ENCODE results near the gene HDAC10.

HDAC10 gene

DNA sequence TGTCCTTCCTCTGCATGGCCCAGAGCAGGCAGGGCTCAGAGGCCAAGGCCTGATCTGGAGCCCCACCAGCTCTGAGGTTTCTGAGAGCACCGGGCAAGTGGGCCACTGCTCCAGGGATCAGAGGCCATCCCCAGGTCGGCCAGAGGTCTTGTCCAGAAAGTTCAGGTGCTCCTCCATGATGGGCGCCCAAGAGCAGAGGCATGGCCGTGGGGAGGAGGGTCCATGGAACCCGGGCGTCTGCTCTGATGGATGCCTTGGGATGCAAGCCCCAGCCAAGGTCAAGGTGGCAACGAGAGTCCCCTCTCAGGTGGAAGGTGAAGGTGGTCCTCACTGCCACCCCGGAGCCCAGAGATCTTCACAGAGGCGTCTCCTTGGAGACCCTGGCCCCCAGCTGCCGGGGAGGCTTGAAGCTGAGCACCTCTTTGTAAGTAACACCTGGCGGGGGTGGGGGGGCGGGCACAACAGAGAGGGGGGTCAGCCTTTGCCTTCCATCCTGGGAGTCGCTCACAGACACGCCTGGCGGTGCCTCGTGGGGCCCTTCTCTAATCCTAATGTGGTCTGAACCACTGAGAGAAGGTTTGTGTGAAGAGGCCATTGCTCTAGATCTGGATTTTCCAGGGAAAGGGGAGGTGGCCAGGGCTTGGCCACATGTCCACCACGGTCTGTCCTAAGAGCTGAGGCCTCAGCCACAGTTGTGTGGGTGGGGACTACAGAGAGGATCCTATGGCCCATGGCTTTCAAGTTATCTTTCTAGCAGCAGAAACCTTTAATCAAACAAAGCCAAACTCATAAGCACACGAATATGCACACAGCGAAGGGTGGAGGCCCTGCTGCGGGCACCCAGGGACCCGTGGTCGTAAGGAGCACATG lies 2.2 kb upstream of the HDAC10 start:
- no peak for DNase-seq

GRCh38 chr22:50252082-50253045 lies 1.3 kb upstream of the HDAC10 start:
- DNase-seq = peak; percentile 75

GRCh38 chr22:50251477-50252081 lies 514 bp upstream of the HDAC10 start:
- no peak for DNase-seq

GRCh38 chr22:50250249-50250554 lies 863 bp downstream of the HDAC10 start:
- no peak for DNase-seq

GRCh38 chr22:50249341-50250248 lies 1.5 kb downstream of the HDAC10 start:
- no peak for DNase-seq

DNA sequence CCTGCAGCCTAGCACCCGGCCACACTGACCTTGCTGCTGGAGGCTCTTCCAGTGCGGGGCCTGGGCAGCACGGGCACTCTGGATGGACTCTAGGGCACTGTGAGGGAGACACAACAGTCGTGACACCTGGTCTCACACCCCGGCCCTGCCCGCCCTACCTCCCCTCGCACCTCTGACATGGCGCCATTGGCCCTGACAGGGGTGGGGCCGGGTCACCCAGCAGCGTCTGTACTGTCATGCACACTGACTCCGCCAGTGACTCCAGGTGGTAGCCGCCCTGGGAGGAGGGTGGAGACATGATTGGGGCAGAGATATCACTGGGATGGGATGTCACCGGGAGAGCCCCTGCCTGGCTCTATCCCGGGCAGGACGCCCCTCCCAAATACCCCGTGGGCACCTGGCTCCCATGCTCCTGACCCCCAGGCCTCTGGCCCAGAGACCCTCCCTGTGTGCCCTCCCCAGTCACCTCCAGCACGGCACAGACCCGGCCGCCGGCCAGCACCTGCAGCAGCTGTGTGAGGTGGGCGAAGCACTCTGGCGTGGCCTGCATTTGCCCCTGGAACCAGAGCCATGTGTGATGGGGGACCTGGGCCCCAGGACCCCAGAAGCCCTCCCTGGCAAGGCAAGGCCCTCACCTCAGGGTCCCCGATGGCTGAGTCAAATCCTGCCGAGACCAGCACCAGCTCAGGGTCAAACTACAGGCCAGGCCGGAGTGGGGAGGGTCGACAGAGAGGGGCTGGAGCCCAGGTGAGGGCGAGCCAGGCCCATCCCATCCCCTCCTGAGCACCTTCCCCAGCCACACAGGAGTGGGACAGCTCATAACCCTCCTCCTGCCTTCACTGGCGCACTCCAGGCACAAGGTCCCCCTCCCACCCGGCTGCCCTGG lies 2.6 kb downstream of the HDAC10 start:
- no peak for DNase-seq

DNA sequence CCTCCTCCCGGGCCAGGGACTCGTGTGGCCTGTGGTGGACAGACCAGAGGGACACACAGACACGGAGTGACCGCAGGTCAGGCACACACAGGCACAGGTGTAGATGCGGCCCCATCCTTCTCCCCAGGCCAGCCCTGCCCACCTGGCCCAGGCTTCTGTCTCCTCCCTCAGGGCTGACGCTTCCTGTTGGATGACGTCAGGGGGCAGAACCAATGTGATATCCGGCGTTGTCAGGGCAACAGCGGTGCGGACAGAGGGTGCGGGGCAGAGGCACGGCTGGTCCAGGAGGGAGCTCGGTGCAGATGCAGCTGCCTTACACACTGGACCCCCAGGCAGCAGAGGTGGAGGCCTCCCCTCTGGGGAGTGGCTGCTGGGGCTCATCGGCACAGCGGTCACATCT lies 3.3 kb downstream of the HDAC10 start:
- peak; percentile 51 for DNase-seq

- no peak for DNase-seq
These were observed 4.6 kb downstream of the HDAC10 start for GRCh38 chr22:50246242-50247175.

DNA sequence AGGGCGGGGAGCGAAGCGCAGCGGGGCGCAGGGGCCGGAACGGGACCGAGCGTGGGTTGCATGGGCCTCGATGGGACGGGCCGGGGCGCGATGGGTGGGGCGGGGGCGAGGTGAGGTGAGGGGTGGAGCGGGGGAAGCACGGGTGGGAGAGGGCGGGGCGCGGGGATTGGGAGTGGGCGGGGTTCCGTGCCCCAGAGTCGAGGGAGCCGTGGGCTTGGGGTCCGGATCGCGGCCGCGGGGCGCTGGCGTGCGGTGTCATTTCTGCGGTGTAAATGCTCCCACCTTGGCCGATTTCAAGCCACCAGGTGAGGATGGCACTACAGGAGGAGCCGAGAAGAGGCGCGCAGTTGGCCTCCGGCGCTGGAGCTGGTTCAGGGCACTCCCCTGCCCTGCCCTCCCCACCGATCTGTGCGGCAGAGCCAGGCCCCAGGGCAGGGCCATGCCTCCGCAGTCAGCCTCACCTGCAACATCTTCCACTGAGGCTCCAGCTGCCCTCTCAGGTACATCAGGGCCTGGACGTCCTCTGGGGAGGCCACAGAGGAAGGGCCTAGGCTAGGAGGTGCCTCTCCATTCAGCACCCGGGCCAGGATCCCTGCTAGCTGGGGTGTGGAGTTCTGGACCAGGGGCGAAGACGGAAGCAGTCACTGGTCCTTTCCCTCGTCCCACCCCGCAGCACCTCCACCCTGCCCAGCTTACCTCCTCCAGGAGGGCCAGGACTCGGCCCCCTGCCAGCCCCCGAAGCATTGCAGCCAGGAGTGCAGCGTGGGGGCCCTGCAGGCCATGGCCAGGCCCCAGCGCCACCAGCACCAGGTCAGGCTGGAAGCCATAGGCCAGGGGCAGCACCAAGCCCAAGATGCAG lies 5.6 kb downstream of the HDAC10 start:
- DNase-seq = no peak

- peak; percentile 93 for DNase-seq
These were observed 6.4 kb downstream of the HDAC10 start, which contains the start of gene TUBGCP6 for GRCh38 chr22:50244420-50245213. Gene TUBGCP6, minus strand, starts transcription at chr22:50245023. Its CDS starts 564 bp downstream, at chr22:50244459.

DNA sequence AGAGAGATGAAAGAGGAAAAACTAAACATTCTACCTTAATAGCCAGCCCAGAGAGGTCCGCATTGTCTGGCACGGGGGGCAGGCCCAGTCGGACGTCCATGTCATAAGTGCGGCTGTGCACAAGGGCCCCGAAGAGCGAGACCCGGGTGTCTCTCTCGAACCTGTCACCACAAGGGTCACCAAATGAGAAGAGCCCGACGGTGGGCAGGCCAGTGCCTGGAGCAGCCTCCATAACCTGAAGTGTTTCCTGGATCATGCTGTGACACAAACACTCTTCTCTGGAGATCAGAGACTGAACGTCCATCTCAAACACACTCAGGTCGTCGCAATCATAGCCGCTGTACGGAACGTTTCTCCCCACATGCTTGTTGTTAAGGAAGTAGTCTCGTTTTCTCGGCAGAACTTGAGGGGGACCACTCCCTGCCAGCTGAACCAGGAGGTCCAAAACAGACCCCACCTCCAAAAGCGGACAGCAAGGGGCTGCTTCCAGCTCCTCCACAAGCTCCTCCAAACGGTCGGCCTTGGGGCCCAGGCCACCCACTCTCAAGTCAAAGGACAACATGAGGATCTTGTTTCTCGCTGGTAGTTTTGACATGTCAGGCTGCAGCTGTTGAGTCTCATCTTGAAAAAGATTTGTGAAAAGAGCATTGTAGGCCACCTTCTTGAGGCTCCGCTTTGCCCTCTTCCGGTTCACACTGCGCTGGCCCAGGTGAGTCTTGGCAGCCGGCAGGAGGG lies 7.2 kb downstream of the HDAC10 start:
- DNase-seq = no peak

GRCh38 chr22:50242406-50242949 lies 8.6 kb downstream of the HDAC10 start:
- no peak for DNase-seq

GRCh38 chr22:50238755-50239154 lies 12.3 kb downstream of the HDAC10 start:
- DNase-seq = no peak

DNA sequence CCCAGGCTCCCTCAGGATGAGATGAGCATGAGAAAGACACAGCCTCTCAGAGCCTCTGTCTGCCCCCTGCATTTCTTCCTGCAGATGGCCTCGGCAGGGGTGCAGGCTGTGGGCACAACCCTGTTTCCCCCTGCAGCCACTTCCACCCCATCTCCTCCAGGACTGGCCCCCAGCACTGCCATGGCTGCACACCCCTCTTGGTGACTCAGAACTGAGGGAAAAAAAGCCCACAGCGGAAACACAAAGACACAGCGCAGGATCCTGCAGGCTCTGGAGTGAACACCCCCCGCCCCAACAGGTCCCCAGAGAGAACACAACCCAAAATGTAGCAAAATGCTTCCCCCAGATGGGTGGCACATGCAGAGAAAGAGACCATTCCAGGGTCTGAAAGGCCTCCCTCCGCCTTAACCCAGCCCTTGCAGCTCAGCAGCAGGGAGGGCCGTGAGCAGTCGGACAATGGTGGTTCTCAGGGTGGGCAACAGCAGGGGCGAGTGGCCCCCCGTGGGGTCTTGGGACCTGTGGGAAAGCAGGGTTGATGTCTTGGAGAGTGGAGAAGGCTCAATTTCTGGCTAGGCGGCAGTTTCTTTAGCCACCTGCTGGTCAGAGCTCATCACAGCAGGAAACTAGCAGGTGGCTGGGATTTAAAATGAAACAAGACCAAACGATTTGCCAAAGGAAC lies 14.2 kb downstream of the HDAC10 start:
- DNase-seq = no peak

DNA sequence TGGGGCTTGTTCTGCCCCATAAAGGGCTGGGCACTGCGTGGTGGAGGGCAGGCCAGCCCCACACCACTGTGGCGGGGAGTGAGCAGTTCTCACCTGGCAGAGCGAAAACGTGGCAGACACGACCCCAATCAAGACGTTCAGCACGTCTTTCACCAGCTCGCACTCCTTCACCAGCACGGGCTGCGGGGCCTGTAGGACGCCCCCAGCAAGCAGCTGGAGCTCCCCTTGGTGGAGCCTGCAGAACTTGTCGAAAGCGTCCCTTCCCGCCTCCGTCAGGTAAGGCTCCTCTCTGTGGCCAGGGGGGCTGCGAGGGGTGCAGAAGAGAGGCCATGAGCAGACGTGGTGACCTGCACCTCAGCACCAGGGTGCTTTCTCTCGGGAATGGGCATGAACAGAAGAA lies 17.8 kb downstream of the HDAC10 start:
- DNase-seq = no peak

GRCh38 chr22:50232481-50233151 lies 18.4 kb downstream of the HDAC10 start:
- DNase-seq = no peak
